Ishikawa (cell line): ENCODE measurements around the gene CELSR1.

Experiments
- CEBPB ChIP-seq: IDR thresholded peaks from 2 replicates; pipeline ENCODE4 v1.6.1; 2012
- CREB1 ChIP-seq: IDR thresholded peaks from 2 replicates; pipeline ENCODE4 v1.6.1; 2012; ENCODE audit warnings: low read depth
- EGR1 ChIP-seq: IDR thresholded peaks from 2 replicates; pipeline ENCODE4 v1.6.1; 2012
- EP300 ChIP-seq: IDR thresholded peaks from 2 replicates; pipeline ENCODE4 v1.6.1; 2012; ENCODE audit warnings: borderline replicate concordance
- FOXM1 ChIP-seq: IDR thresholded peaks from 2 replicates; pipeline ENCODE4 v1.6.1; 2012; ENCODE audit warnings: low read depth, borderline replicate concordance
- MAX ChIP-seq: IDR thresholded peaks from 2 replicates; pipeline ENCODE4 v1.6.1; 2012
- RAD21 ChIP-seq: IDR thresholded peaks from 2 replicates; pipeline ENCODE4 v1.6.1; 2012; ENCODE audit warnings: low read depth
- REST ChIP-seq: IDR thresholded peaks from 2 replicates; pipeline ENCODE4 v1.6.1; 2012; ENCODE audit warnings: low read depth, mild to moderate bottlenecking
- TAF1 ChIP-seq: IDR thresholded peaks from 2 replicates; pipeline ENCODE4 v1.6.1; 2012; ENCODE audit warnings: low read depth, mild to moderate bottlenecking
- TCF12 ChIP-seq: IDR thresholded peaks from 2 replicates; pipeline ENCODE4 v1.6.1; 2012; ENCODE audit warnings: low read depth
- TEAD4 ChIP-seq: IDR thresholded peaks from 2 replicates; pipeline ENCODE4 v1.6.1; 2012
- USF1 ChIP-seq: IDR thresholded peaks from 2 replicates; pipeline ENCODE4 v1.6.1; 2012
- YY1 ChIP-seq: IDR thresholded peaks from 2 replicates; pipeline ENCODE4 v1.6.1; 2012; ENCODE audit warnings: low read depth
- ZBTB7A ChIP-seq: IDR thresholded peaks from 2 replicates; pipeline ENCODE4 v1.6.1; 2012; ENCODE audit warnings: low read depth

- TF ChIP-seq FOXM1, result no peak
- TF ChIP-seq EGR1, result no peak
- TF ChIP-seq EP300, result no peak
- TF ChIP-seq REST, result no peak
- TF ChIP-seq CEBPB, result no peak
- TF ChIP-seq RAD21, result no peak
- TF ChIP-seq MAX, result 0 out of 2 replicates have a peak, but pooled peaks have one; percentile 24
- no peak for TF ChIP-seq CREB1
- TF ChIP-seq TCF12, result no peak
- TF ChIP-seq ZBTB7A, result no peak
- no peak for TF ChIP-seq TAF1
- no peak for TF ChIP-seq USF1
- TF ChIP-seq YY1, result no peak
- TF ChIP-seq TEAD4, result no peak
Observed at GRCh38 chr22:46574993-46575910, 37.8 kb upstream of the CELSR1 start.
